ENCODE data around the gene COL28A1.

COL28A1 gene

GRCh38 chr7:7452119-7452518, 83.6 kb downstream of the COL28A1 start:
- DNase-seq: no peak

- DNase-seq: no peak
Observed at GRCh38 chr7:7449055-7449454, 86.6 kb downstream of the COL28A1 start.

GRCh38 chr7:7446616-7447015, 89.1 kb downstream of the COL28A1 start:
- DNase-seq: no peak

- DNase-seq: no peak
Observed at GRCh38 chr7:7443806-7444350, 91.8 kb downstream of the COL28A1 start.

GRCh38 chr7:7439564-7439963, 96.1 kb downstream of the COL28A1 start:
- DNase-seq: no peak

- no peak for DNase-seq
Observed at GRCh38 chr7:7438851-7439250, 96.8 kb downstream of the COL28A1 start.

GRCh38 chr7:7435978-7436377, 99.7 kb downstream of the COL28A1 start:
- no peak for DNase-seq

DNA sequence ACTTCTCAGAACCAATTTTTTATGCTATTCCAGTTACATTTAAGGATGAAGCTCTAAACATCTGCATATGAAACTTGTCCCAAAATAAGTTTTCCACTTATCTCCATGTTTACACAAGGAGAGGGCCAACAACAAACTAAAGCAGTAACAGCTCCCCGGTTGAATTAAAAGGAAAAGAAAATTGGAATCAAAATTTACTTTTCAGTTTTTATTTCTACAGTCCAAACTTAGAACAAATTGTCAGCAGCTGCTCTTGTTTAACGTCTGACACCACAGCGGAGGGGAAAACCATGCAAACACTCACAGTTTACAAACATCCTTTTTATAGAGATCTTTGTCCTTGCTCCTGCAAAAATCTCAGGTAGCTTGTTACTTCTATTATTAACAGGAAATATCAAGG, 101.3 kb downstream of the COL28A1 start:
- DNase-seq: no peak

DNA sequence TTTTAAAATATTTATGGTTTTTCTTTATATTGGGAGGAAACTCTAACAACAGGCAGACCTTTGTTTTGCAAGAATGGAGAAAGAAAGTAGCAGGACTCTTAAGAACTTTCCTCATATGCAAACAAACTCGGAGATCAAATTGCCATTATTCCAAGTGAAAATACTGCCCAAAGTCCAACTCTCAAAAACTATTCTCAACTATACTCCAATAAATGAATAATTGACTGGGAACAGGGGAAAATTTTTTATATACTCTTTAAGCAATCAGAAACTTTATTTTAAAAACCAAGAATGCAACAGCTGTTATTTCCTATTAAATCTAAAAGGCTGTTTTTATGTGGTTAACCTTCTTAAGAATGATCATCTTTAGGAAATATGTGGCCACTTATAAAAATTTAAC, 101.9 kb downstream of the COL28A1 start:
- DNase-seq: no peak

- no peak for DNase-seq
Observed at GRCh38 chr7:7432979-7433378, 102.7 kb downstream of the COL28A1 start.

- DNase-seq: no peak
Observed at GRCh38 chr7:7428806-7429205, 106.9 kb downstream of the COL28A1 start.

- DNase-seq: no peak
Observed at GRCh38 chr7:7427363-7427762, 108.3 kb downstream of the COL28A1 start.

DNA sequence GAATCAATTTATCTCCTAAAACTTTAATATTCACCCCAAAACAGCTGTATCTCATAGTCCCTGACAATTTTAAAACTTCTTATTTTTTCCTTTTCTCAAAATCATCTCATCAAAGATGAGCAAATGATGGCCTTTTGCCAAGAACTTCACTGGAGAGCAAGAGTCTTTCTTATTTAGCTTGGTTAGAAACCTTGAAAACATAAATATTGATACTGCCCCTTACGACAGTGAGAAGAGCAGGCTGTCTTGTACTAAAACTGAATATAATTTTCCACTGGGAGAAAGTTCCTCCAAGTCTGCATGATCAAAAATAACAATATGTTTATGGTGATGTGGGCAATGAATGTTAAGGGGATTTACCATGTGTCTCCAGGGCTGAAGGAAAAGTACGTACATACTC, 109.0 kb downstream of the COL28A1 start:
- DNase-seq: no peak

DNA sequence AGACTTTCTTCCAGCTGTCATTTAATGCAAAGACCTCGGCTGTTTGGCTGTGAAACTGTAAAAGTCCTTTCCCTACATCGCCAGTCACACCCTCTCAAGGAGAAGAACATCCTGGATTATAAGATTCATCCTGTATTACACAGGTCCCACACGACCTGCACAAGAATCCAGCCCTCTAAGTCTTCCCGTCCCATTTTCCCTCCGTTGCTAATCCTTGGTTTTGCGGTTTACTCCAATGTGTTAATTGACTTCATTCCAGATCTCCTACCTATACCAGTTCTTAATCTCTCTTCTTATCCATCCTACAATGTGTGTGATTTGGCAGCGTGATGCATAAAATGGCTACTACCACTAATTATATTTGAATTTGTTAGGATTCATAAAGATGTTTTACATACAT, 110.4 kb downstream of the COL28A1 start:
- no peak for DNase-seq

GRCh38 chr7:7424151-7424873, 111.4 kb downstream of the COL28A1 start:
- no peak for DNase-seq

GRCh38 chr7:7422641-7423040, 113.0 kb downstream of the COL28A1 start:
- DNase-seq: no peak

GRCh38 chr7:7421826-7422225, 113.8 kb downstream of the COL28A1 start:
- no peak for DNase-seq

DNA sequence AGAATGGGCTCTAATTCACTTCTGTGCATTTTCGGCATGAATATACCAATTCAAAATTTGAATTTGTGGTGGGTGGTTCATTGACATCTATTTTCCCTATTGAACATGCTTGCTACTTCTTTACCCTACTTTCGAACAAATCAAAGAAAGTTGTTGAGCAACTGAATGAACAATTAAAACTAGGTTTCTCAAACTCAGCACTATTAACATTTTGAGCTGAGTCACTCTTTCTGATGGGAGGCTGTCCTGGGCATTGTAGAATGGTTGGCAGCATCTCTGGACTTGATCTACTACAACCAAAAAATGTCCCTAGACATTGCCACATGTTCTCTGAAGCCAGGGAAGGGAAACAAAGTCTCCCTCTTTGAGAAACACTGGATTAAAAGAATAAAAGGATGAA, 116.7 kb downstream of the COL28A1 start:
- DNase-seq: no peak

DNA sequence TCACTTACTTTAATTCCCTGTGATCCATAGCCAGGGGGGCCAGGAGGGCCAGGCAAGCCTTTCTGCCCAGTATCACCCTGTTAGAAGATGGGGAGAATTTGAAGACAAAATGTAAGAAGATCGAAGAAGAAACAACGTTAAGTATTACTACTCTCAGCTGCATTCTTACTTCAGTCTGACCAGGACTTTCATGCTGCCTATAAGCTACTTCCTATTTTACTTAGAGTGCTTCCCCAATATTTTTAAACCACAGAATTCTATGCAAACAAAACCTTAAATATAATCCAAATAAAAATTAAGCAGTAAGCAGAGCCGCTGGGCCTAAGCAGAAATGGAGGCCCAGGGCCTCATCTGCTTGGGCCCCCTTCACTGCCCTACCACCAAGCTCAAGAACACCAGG, 117.8 kb downstream of the COL28A1 start:
- no peak for DNase-seq

DNA sequence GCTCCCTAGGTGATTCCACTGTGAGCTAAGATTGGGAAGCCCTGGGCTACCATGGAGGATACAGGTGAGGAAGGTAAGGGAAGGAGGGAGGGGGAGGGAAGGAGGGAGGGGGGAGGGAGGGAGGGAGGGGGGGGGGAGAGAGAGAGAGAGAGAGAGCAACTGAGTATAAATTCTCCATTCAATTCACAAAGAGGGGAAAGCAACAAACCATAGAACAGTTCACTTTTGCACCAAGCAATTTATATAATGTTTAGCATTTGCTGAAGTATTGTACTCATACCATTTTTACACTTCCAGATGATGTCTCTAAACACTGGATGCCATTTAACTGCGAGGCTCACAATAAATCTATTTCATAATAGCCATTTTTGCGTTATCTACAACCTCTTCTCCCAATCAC, 118.3 kb downstream of the COL28A1 start:
- DNase-seq: no peak

- no peak for DNase-seq
Observed at GRCh38 chr7:7416031-7416858, 119.4 kb downstream of the COL28A1 start.

DNA sequence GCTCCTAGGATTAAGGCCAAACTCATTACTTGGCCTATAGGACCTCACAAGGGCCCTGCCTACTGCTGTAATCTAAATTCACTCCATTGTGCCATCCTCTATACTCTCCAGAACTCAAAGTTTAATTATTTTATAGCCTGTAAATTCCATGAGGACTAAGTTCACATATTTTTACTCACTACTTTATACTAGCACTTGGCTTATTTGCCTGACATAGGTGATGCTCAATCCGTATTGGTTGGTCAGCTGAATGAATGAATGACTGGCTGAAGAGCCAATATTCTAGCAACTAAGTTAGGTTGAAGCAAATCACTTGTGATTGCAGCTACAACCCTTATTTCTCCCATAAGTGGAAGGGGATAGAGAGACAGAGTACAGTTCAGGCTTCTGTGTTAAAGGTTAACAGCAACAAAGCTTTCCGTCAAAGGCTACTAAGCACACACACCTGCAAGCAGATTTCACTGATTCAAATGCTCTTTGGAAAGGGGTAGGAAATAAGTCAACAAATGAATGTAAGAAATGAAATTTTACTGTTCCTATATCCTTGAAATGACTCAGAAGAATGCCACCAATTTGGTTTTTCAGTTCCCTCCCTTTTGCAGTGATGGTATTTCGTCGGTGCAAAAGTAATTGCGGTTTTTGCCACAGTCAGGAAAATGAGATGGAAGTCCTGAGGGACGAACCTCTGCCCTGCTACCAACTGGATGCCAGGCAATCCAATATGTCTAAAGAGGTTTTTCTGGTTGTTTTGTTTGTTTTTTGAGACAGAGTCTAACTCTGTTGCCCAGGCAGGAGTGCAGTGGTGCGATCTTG, 120.7 kb downstream of the COL28A1 start:
- no peak for DNase-seq

Data from GF-D8 (cell line).